Urinary bladder (tissue), 4 donors: ENCODE measurements around the gene BACE2. TPM values are rescaled to one million over a fixed set of nuclear protein-coding genes. Genes with fewer than 3 reads are reported as not detected.

Experiments used
- DNase-seq: peaks from one replicate; pipeline ENCODE4 v3.0.0-alpha.2; 2015; ENCODE audit errors: extremely low spot score
- H3K27ac ChIP-seq: one replicate; pipeline ENCODE4 v1.5.1; 2013; ENCODE audit warnings: low read depth, mild to moderate bottlenecking, moderate library complexity
- H3K36me3 ChIP-seq: one replicate; pipeline ENCODE4 v1.6.1; 2013; ENCODE audit warnings: mild to moderate bottlenecking, moderate library complexity; ENCODE audit not compliant: insufficient read depth
- H3K4me1 ChIP-seq: one replicate; pipeline ENCODE4 v1.6.1; 2013; ENCODE audit warnings: mild to moderate bottlenecking, moderate library complexity; ENCODE audit not compliant: insufficient read depth
- H3K4me3 ChIP-seq: one replicate; pipeline ENCODE4 v1.5.1; 2013; ENCODE audit warnings: low read depth, low read length
- WGBS: extraction: QIAGEN DNeasy Blood & Tissue Kit; methylation state at CpG from one replicate; pipeline ENCODE4 v1.1.7; 2013; 5-methylcytosine and 5-hydroxymethylcytosine counted together
- polyA plus RNA-seq: library from polyadenylated mRNA; stranded (reverse); fragments of 200-250 nt; gene quantifications from one replicate; pipeline ENCODE4 v1.2.3, GENCODE V29; 2013
- total RNA-seq: library from RNA; depleted of rRNA; stranded (reverse); fragments of >200 nt; gene quantifications from one replicate; pipeline ENCODE4 v1.2.3, GENCODE V29; 2014
- donor health status: healthy with polysubstance abuse.
- donor health status: healthy.

Gene BACE2
- total and polyA plus RNA-seq, 2 donors, result 51.1 to 81.5 TPM

DNA sequence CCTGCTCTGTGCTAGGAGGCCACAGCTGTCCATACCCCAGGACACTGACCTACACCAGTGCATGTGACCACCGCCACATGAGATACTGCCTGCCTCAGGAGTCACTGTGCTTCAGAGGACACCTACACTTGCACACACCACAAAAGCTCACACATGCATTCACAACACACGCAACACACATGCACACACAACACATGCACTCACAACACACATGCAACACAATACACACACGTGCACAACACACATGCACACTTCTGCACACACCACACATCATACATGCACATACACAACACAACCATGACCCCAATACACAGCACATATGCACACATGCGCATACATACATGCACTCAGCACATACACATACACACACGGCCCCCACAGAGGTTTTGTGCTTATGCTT, 28.7 kb upstream of the BACE2 start:
- Histone ChIP-seq H3K27ac (no peak overlapping the region), H3K36me3 (no peaks in the 10 kb centered on the region), H3K4me1 (no peaks in the 10 kb centered on the region), H3K4me3 (no peak overlapping the region)
- 91% methylated on average over 5 of the region's 5 CpGs for WGBS
- DNase-seq, result no peak

DNA sequence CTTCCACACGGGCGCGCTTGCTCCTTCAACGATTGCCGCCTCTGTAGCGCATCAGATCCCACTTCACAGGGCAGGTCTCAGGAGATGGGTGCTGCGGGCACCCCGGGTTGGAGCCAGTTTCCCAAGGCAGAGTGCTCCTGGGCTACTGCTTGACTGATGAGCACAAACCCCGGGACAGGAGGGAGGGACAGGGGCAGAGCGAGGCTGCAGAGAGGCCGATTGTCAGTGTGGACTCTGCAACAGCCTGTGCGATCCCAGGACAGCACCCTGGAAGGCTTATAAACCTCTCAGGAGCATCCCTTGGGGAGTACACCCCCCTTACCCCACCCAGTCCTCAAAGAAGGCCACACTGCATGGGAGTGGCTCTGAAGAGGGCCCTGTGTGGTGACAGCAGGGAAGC, 28.0 kb upstream of the BACE2 start:
- Histone ChIP-seq H3K4me1 (no peaks in the 10 kb centered on the region), H3K4me3 (no peak overlapping the region), H3K36me3 (no peaks in the 10 kb centered on the region), H3K27ac (no peak overlapping the region)
- 94% methylated on average over 12 of the region's 12 CpGs for WGBS
- no peak for DNase-seq

DNA sequence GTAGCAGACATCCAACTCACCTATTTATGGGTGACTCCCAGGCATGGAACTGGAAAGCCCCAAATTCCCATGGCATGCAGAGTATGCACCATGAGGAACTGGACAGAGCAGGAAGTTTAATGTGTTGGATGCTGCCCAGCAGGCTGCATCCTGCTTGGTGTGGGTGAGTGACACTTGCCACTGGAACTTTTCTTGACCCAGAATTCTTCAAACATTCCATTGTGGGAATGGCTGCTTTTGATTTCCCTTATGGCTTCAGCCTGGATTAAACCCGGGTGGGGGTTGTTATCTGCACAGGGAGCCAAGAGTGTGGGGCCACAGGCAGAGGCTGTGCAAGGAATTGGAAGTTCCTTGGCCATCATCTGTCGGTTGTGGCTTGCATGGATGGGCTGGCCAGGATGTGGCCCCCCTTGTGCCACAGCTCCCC, 26.9 kb upstream of the BACE2 start:
- 56% methylated on average over 2 of the region's 2 CpGs for WGBS
- DNase-seq, result no peak
- no peaks in the 10 kb centered on the region for H3K36me3 ChIP-seq
- H3K27ac ChIP-seq, result no peak overlapping the region
- H3K4me1 ChIP-seq, result no peaks in the 10 kb centered on the region
- no peak overlapping the region for H3K4me3 ChIP-seq

DNA sequence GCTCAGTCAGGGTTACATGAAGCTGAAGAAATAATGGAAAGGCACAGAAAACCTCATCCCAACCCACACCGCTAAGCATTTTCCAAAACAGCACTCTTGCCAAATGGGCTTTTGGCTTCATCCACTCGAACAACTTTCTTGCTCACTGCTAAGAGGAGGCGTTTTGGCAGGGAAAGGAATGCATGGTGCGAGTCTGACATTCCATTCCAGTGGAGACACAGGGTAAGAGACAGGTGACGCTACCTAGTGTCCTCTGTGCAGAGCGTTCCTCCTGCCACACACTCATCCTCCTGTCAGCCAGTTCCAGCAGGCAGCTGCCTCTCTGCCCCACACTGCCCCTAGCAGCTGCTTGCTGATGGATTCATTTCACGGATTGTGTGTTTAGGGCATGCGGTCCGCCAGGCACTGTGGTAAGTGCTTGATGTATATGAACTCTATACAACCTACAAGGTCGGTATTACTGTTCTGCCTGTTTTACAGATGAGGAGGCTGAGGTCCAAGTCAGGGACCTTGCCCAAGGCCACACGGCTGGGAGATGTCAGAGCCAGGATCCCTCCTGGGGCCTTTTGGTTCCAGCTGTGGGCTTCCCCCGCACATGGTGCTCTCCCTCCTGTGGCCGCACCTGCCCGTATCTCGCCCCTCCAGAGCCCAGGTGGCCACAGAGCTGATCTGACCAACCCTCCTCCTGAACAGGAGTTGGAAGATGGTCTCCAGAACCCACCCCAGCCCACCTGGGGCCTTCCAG, 25.7 kb upstream of the BACE2 start:
- Histone ChIP-seq H3K4me3 (no peak overlapping the region), H3K27ac (no peak overlapping the region), H3K36me3 (no peaks in the 10 kb centered on the region), H3K4me1 (no peaks in the 10 kb centered on the region)
- no peak for DNase-seq
- WGBS, result 56% methylated on average over 15 of the region's 15 CpGs

DNA sequence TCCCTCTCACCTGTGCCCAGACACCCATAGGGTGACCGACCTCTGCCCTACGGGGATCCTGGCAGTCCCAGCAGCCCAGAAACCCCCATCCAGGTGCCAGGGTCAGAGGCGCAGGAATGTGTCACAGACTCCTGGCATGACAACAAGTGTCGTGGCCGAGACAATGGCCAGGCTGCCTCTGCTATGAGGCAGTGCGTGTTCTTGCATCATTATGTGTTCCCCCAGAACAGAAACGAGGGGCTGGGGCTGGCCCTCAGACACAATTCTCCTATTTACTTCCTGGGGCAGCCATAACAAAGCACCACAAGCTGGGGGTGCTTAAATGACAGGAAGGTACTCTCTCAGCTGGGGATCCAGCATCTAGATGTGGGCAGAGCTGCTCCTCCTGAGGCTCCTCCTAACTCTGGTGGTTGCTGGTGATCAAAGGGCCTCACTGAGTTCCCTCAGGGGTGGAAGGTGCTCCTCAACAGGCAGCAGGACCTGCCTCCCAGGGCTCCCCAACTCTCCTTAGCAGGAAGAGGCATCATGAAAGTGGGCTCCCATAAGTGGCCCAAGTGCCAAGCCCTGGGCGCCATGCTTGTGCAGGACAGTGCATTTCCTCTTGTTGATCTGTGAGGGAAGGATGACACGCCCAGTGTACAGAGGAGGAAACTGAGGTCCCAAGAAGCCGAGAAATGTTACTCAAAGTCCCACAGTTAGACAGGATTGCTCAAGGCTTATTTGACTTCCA, 24.2 kb upstream of the BACE2 start:
- WGBS, result 86% methylated on average over 10 of the region's 10 CpGs
- Histone ChIP-seq H3K4me1 (no peaks in the 10 kb centered on the region), H3K36me3 (no peaks in the 10 kb centered on the region), H3K27ac (no peak overlapping the region), H3K4me3 (no peak overlapping the region)
- DNase-seq, result no peak

DNA sequence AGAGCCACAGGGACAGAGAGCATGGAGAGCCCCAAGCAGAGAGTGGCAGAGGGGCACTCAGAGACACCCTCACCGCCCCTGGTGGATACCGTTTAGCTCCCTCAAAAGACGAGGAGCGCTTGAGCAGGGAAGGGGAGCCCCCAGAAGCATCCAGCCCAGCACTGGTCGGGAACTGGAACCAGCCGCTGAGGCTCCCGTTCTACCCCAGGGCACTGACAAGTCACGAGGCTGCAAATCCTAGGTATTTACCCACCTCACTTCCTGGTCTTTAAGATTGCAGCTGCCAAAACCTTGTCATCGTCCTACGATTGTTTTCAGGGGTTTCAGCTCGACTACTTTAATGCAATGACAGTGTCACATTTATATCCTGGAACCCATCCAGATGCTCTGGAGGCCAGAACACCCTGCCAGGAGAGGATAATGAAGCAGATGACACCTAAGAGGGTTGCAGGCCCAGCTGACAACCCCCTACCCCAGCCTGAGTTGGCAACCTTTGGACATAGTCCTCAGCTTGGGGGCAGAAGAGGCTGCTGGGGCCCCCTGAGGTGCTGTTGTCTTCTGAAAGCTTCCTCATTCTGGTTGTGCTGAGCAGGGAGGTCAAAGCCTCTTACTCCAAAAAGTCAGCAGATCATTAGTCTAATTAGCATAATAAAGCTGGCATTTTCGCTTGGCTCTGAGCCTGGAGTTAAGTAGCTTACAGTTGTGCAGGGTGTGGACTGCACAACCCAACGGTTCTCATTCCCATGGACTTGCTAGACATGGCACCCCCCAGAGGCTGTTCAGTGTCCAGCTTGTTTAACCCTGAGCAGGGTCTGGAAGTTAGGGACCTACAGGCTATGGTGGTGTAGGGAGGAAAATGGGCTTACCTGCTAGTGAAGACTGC, 20.6 kb upstream of the BACE2 start:
- DNase-seq, result no peak
- WGBS, result 68% methylated on average over 13 of the region's 13 CpGs
- Histone ChIP-seq H3K4me1 (no peaks in the 10 kb centered on the region), H3K4me3 (no peak overlapping the region), H3K27ac (no peak overlapping the region), H3K36me3 (no peaks in the 10 kb centered on the region)

DNA sequence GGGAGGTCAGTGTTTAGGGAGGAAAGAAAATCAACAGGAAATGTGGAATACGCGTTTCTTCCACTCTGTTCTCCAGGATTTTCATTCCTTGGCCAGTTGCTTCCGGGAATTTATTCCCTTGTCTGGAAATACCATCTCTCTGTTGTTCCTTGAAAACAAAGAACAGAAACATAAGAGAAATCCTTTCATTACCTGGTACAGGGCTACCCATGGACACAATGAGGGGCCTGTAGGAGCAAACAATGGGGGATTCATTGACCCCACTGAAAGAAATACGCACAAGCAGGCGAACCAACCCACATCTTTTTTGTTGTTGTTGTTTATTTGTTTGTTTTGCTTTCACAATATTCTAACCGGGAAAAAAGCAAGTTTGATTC, 20.0 kb upstream of the BACE2 start:
- Histone ChIP-seq H3K36me3 (no peaks in the 10 kb centered on the region), H3K27ac (no peak overlapping the region), H3K4me3 (no peak overlapping the region), H3K4me1 (no peaks in the 10 kb centered on the region)
- WGBS, result 78% methylated on average over 6 of the region's 6 CpGs
- no peak for DNase-seq

DNA sequence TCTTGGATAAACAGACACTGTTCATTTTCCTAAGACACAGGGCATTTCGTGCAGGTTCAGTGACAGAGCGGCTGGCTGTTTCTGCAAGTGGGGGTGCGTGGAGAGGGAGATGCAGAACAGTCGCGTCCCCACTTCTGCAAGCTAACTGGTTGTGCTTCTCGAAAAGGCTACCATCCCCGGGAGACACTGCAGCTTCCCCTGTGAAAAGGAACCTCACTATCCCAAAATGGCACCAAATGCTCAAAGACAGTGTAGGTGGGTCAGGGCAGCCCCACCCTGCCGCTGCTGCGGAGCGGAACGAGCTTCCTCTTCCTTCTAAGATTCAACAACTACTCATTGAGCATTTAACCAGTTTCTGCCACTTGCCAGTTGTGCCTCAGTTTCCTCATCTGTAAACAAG, 19.2 kb upstream of the BACE2 start:
- no peak for DNase-seq
- H3K36me3 ChIP-seq, result no peaks in the 10 kb centered on the region
- WGBS, result 79% methylated on average over 11 of the region's 11 CpGs
- no peaks in the 10 kb centered on the region for H3K4me1 ChIP-seq
- no peak overlapping the region for H3K4me3 ChIP-seq
- no peak overlapping the region for H3K27ac ChIP-seq

DNA sequence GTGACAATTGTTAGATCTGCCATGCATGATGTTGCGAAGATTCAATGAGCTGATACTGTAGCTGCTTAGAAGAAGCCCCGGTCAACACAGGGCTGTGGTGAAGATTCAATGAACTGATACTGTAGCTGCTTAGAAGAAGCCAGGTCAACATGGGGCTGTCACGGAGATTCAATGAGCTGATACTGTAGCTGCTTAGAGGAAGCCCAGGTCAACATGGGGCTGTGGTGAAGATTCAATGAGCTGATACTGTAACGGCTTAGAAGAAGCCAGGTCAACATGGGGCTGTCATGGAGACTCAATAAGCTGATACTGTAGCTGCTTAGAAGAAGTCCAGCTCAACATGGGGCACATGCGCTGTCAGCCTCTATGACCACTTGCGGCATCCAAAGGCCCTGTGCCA, 18.8 kb upstream of the BACE2 start:
- 81% methylated on average over 6 of the region's 6 CpGs for WGBS

DNA sequence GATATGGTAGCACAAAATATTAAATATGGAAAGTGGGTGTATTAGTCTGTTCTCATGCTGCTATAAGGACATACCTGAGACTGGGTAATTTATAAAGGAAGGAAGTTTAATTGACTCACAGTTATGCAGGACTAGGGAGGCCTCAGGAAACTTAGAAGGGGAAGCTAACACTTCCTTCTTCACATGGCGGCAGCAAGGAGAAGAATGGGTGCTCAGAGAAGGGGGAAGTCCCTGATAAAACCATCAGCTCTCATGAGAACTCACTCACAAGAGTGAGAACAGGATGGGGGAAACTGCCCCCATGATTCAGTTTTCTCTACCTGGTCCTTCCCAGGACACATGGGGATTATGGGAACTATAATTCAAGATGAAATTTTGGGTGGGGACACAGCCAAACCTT, 15.8 kb upstream of the BACE2 start:
- WGBS, result 85% methylated on average over 1 of the region's 1 CpG
- no peak overlapping the region for H3K27ac ChIP-seq
- DNase-seq, result no peak
- no peaks in the 10 kb centered on the region for H3K4me1 ChIP-seq
- H3K4me3 ChIP-seq, result no peak overlapping the region
- no peaks in the 10 kb centered on the region for H3K36me3 ChIP-seq

More for the DNA sequence above, 18.8 kb upstream of the BACE2 start:
- Histone ChIP-seq H3K27ac (no peak overlapping the region), H3K36me3 (no peaks in the 10 kb centered on the region), H3K4me1 (no peaks in the 10 kb centered on the region), H3K4me3 (no peak overlapping the region)
- DNase-seq, result no peak

DNA sequence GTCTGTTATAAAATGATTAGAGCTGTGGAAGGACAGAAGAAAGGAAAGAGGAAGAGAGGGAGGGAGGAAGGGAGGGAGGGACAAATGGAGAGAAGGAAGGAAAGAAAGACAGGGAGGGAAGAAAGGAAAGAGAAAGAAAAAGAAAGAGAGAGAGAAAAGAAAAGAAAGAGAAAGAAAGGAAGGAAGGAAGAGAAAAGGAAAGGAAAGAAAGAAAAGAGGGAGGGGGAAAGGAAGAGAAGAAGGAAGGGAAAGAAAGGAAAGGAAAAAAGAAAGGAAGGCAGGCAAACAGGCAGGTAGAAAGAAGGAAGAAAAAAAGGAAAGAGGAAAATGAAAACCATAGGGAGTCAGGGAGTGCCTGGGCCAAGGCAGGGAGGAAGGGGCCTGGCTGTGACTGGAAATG, 14.5 kb upstream of the BACE2 start:
- no peaks in the 10 kb centered on the region for H3K36me3 ChIP-seq
- no peak overlapping the region for H3K27ac ChIP-seq
- H3K4me1 ChIP-seq, result no peaks in the 10 kb centered on the region
- no peak for DNase-seq
- H3K4me3 ChIP-seq, result no peak overlapping the region

DNA sequence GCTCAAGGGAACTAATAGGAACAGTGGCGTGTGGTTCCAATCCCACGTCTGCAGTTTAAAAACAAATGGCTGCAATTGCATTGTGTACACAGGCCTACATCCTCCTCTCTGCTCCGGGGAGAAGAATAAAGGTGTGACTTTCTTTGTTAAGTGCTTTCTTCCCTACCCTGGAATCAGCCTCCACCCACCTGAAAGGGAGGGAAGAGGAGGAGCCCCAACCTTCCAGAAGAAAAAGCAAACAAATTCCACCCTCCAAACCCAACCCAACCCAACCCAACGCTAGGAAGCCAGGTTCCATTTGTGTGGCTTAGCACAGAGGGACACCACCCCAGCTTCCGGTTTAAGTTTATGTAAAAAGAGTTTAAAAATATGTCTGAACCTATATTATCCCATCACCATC, 11.8 kb upstream of the BACE2 start:
- Histone ChIP-seq H3K4me1 (no peaks in the 10 kb centered on the region), H3K27ac (no peak overlapping the region), H3K36me3 (no peaks in the 10 kb centered on the region), H3K4me3 (no peak overlapping the region)
- 75% methylated on average over 5 of the region's 5 CpGs for WGBS
- no peak for DNase-seq

DNA sequence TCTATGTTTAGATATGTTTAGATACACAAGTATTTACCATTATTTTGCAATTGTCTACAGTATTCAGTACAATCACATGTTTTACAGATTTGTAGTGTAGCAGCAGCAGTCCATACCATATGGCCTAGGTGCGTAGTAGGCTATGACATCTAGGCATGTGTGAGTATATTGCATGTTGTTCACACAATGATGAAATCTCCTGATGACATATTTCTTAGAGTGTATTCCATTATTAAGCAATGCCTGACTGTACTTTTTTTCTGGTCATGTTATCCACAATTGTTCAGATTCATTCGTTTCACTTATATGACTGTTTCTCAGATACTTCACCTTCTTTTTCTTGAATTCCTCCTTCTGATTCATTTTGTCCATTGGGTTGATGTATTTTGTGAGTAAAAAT, 9.9 kb upstream of the BACE2 start:
- WGBS, result 98% methylated on average over 2 of the region's 2 CpGs
- no peak for DNase-seq
- Histone ChIP-seq H3K27ac (no peak overlapping the region), H3K4me3 (no peak overlapping the region), H3K4me1 (no peaks in the 10 kb centered on the region), H3K36me3 (no peaks in the 10 kb centered on the region)

DNA sequence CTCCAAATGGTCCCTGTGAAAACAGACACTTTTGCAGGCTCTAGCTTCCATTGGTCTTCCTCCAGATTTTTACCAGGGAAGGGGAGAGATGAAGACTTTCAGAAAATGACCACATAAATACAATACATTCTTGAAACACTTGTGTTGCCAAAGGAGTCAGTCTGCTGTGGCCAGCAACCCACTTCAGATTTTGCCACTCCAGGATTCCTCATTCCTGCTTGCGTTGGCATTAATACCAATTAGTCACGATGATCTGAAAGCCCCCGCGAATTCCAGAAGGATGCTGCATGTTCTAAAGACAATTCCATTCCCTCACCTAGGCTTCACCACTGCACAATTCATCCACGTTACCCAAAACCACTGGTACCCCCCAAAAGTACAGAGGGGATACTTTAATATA, 7.9 kb upstream of the BACE2 start:
- no peak for DNase-seq
- Histone ChIP-seq H3K36me3 (no peaks in the 10 kb centered on the region), H3K27ac (no peak overlapping the region), H3K4me3 (no peak overlapping the region), H3K4me1 (no peaks in the 10 kb centered on the region)
- 83% methylated on average over 5 of the region's 5 CpGs for WGBS
